ENCODE results near the gene TMPRSS11D.

The TMPRSS11D gene

DNA sequence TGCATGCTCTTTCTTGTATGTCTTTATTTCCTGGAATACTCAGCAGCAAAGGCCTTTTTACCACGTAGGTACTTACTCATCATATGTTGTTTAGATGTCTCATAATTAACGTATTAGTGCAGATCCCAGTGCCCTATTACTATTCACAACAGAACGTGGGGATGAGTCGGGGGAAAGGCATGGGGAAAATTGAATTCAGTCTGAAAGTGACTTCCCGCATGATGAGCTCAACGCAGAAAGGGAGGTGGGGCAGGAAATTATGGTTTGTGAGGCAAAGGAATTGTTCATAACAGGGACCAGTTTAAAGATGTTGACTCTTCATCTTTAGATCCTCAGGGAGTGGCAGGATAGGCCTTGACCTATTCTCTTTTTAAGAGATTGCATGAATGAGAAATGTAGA is 2.0 kb upstream of the TMPRSS11D start:
- no peak for DNase-seq

DNA sequence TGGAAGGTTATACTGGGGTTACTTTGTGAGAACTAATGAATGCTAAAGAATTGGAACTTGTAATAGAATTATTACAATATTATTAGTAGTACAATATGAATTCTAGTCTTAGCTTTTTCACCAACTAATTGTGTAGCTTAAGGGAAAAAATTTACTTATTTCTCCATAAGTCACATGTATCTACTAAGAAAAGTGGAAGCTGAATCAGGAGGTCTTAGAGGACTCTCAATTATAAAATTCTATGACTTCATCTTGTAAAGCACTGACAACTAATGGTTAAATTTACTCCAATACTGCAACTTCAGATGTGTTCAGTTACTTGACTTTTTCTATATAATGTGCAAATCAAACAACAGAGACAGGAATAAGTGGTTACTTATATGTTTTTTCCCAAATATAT is 899 bp upstream of the TMPRSS11D start:
- no peak for DNase-seq

DNA sequence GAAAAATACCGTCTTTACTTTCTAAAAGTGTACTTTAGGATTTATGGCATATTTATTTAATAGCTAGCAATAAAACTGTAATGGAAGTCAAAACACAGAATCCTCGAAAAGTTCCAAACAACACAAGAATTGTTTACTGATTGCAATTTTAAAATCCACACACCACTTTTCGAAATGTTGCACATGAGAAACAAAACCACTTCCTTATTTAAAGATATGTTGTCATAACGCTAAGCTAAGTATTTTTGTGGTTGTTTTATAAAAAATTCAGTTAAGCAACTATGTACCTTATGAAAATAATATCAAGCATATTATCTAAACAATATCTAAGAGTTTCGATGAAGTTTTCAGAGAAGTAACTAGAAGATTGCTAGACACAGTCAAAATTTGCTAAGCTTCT is 344 bp downstream of the TMPRSS11D start:
- no peak for DNase-seq

DNA sequence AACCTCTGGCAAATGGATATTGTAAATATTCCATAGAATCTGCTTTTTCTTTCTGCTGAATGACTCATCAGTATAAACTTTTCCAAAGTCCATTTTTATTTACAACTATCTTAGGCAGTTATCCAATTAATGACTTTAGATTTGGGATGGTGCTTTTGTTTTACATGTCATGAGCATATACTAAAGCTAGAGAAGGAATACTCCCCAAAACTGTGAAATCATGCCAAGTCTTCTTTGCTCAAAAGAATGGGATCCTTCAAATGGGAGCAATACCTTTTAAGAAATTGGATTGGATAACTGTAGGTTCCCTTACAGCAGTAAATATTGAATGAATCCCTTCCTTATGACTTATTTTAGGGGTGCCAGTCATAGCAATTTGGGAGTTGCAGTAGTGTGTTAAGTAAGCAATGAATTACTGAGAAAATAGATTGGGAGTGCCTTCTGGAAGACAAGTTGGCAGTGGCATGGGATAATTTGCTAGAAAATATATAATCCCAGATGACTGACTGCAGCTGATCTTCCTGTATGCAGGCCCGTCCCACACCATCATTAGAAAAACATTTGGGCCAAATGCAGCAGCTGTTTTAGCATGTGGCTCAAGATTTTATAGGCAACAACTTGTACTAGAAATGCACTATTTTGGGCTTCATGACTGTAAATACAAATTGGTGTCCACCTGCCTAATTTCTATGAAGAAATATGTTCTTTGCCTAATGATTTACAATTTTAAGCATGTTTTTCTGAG is 2.8 kb downstream of the TMPRSS11D start:
- DNase-seq = no peak

DNA sequence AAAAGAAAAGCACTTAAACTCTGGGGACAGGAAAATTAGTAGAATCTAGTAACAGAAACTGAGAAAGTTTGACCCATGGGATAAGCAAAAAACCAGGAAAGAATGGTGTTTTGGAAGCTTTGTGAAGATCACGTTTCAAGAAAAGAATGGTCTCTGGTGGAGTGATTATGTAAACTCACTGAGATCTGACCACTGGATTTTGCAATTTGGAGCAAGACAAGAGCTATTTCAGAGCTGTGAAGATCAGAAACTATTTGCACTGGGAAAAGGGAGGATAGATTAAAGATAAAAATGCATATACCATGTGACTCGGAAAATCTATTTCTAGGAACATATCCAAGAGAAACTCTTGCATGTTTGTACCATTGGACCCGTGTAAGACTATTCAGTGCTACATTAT is 4.3 kb downstream of the TMPRSS11D start:
- no peak for DNase-seq

DNA sequence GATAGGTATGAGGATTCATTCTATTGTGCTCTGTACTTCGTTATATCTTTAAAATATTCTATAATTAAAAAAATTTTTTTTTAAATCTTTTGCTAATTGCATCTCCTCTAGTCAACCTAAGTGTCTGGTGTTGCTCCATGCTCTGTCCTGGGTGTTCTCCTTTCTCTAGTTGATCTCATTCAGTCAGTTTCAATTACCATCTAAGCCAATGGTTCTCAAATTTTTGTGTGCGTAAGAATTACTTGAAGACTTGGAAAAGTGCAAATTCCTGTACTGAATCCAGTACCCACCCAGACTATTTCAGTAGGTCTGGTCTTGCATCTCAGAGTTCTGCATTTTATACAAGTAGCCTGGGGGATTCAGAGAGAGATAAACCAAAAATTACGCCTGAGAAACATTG is 6.7 kb downstream of the TMPRSS11D start:
- DNase-seq = no peak

DNA sequence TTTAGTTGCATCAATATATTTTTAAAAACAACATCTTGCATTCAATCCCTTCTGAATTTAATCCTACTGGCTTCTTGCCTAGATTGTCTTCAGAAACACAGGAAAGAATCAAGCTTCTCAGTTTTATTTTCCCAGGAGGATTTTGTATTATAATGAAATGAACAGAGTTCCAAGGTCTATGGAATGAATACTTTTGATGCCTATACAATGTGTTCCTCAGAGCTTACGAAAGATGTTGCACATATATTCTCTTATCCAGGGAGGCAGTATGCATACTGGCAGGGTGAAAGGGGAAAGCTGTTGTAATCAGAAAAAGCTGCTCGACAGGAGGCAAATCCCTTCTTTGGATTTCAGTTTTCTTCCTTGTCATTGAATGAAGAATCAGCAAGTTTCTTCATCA is 8.8 kb downstream of the TMPRSS11D start:
- no peak for DNase-seq

DNA sequence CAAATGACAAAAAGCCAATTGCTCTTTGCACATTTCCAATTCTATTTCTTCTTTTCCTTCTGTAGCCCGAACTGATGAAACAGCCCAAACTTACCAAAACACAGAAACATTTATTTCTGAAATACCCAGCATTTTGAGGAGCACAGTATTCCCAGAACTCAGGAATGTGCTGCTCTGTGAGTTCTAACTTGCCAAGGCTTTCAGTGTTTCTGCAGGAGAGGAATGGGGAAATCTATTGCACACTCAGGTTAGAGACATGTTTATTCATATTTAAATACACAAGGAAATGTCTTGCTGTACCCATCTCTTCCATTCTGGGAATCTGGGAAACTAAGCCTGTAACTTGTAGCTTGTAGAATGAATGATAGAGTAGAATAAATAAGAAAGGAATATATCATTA is 10.7 kb downstream of the TMPRSS11D start:
- no peak for DNase-seq

DNA sequence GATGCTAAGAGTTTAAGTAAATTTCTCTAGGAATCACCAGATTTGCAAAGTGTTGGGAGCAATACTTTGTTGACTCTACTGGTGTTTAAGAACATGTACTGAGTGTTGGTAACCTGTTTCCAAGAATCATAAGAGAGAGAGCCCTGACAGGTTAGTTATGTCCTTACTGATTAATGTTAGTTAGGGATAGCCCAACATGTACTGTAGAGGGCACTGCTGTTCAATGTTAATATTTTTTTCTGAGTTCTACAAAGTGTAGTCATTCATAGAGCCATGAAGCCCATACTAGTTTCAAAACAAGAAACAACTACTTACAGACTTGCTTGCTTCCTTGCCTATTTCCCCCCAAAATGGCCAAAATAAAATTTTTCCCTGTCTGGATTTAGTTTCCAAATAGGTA is 11.9 kb downstream of the TMPRSS11D start:
- DNase-seq = peak in 1 of 2 donors; percentile 21

DNA sequence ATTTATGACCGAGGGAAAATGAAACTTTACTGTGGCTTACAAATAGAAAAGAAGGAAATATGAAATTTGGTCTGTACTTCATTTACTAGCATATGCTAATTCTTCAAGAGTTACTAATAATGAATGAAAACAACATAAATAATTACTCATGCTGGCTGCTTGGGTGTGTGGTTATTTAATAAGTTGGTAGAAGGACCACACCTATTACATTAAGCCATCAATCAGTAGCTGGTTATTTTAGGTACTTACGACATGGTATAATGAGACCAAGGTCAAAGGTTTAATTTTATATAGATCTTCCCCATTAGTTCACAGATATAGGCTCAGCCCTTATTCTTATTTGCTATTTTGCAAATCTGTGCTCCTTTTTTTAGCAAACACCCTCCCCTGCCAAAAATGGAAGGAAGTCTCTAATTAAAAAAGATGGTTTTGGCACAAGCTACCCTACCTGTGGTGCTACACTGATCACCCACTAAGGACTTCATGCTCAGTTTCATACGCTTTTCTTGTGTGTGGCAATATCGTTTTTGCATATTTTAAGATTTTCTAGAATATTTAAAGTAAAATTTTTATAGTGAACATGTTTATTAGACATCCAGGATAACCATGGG is 14.1 kb downstream of the TMPRSS11D start:
- no peak for DNase-seq

DNA sequence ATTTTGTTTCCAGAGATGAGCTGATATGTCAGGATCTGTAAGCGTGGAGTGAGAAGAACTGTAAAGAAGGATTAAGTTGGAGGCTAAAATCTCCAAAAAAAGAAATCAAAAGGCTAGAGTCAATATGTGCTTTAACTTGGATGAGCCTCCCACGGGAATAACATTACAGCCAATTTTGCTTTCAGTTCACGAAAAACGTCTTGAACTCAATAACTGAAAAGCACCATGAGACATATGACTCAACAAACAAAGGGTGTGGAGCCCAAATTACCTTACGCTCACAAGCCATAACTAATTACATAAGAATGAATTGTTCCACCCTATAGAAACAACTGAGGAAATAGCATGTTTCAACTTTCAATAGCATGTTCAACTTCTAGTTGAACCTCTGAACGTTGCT is 22.3 kb downstream of the TMPRSS11D start:
- no peak for DNase-seq

DNA sequence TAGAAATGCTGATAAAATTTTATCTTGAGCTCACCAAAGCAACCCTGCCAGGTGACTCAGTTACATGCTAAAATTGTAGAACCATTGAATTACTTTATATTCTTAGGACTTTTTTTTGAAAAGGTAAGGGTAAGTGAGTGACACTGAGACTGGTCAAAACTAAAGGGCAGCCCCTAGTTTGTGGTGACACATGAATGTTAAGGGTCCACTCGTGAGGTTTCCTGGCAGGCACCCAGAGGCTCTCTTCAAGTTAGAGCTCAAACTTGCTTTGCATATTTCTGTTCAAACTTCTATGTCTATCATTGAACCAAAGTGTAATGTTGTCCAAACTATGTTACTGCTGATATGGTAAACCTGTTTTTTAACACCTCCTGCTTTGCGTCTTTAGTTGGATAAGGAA is 30.5 kb downstream of the TMPRSS11D start:
- no peak for DNase-seq

DNA sequence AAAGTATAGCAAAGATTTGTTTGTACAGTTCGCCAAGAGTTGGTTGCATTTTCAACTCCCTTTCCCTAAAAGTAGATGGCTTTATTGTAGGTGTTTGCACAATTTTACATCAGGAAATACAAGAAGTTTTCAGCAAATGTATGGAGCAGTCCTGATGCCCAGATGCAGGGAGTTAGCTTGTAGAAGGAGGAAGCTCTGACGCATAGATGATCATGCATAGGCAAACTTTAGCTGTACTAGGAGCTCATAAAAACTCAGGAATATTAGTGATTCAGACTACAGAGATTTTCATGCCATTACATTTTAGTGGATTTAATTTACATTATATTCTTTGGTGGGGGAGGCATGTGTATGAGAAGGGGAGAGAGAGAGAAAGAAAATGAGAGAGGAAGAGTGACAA is 62.9 kb downstream of the TMPRSS11D start:
- no peak for DNase-seq

DNA sequence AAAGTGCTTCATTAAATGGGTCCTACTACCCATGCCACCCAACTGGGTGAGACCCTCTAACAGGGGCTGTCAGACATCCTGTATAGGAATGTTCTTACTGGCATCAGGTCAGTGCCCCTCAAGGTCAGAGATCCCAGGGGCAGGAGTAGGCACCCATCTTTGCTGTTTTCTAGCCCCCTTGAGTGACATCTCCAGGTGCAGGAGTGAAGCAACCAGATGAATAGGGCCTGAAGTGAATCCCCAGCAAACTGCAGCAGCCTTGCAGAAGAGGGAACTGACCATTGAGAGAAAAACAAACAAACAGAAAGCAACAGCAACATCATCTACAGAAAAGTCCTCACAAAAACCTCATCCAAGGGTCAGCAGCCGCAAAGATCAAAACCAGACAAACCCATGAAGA is 73.8 kb downstream of the TMPRSS11D start:
- DNase-seq = no peak

DNA sequence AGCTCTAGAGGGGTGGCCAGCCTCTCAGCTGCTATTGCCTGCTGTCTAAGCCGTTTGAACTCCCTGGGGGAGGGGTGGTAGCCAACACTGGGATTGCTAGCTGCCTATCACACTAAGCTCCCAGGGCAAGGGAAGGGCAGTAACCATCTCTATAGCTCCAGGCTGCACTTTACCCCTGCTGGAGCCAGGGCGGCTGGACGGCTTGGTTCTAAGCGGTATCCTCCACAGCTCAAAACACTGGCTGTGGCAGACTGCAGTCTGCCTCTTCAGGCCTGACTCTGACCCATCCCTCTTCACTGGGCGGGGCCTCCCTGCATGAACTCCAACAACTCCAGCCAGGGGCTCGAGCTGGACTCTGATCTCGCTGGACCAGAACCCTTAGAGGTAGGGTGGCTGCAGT is 74.3 kb downstream of the TMPRSS11D start:
- DNase-seq = no peak

DNA sequence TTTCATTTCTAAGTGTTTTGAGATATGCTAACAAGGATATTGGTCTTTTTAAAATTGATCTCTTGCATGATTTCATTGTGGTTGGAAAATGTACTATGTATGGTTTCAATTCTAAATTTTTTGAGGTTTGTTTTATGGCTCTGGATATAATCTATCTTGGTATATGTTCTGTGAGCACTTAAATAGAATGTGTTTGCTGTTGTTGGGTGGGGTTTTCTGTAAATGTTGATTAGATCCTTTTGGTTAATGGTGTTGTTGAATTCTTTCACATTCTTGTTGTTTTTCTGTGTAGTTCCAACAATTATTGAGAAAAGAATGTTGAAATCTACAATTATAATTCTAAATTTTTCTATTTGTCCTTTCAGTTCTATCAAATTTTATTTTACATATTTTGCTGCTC is 87.0 kb downstream of the TMPRSS11D start:
- DNase-seq = no peak

DNA sequence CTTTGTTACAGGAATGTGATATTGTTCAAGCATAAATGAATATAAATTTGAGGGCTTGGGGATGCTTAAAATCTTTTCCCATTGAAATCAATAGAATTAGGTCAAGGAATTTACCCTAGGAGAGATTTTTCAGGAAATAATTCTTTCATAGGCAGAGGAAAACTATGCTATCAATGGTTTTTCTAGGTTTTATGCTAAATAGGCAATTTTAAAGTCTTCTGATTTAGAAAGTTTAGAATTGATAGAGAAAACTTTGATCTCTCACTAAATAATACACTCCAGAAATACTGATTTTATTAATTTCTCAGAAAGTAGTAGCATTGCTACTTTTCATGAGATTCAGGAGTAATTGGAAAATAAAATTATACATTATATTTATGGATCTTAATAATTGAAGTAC is 93.1 kb downstream of the TMPRSS11D start:
- no peak for DNase-seq

DNA sequence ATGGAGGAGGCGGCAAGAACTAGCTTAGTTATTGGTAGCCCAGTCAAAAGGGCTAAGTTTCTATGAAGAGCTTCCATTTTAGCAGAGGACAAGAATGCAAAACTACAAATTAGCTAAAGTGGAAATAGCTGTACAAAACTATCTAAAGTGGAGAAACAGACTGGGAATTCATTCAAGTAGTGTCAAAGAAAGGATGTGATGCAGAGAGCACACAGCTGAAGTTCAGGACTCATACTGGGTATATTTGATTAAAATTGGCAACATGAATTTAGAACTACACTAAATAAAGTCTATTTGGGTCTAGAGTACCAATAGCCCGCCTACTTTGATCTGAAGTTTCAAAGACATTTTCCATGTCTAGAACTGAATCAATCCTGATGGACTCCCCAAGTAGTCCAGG is 96.5 kb downstream of the TMPRSS11D start:
- no peak for DNase-seq

DNA sequence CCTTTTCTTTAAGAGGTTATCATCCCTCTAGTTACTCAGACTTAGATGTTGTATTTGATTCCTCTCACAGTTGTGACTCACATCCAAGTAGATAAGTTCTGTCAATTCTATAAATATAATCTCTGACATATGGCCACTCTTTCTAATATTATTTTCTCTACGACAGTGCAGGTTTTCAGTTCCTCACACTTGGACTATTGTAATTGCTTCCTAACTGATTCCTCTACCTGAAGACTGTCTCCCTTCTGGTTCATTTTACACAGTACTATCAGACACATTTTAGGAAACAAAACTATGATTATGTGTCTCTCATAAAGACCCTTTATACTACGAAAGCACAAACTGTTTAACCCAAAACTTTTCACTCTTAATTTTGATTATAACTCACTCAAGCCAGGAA is 98.3 kb downstream of the TMPRSS11D start:
- no peak for DNase-seq

DNA sequence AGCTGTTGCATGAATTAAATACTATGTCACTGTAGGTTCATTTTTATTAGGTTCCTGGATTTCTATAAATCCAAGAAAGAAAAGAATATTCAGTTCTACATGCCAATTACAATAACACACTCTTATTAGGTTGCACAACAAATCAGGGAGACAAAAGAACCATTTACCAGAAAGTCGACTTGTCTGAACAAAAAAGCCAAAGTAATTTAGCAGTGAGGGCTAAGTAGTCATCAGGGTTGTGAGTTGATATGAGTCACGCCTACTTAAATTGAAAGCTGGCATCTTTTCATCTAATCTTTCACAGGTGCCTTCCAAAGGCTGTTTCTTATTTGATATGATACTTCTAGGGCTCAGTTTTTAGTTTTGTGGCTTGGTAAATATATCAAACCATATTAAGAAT is 104.2 kb downstream of the TMPRSS11D start:
- DNase-seq = no peak

DNA sequence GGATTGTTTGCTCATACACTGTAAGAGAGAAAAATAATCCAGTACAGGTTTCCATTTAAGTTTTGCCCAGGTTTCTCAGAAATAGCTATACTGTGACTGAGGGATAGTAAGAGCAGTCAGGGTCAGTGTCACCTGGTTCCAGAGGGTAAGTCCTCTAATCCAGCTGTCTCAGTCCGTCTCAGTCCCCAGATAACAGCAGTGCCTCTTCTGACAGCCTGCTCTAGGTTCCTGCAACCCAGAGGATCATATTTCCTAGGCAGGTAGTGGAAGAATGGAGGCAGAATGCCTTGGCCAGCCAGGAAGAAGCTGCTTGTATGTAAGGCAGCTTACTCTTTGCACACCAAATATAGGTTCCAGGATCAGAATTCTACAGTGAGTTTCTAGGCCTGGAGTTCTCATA is 107.1 kb downstream of the TMPRSS11D start:
- no peak for DNase-seq

Measured in bone marrow (tissue), 2 donors.